Measurements from ENCODE around the gene C5orf63. TPM values are rescaled to one million over a fixed set of nuclear protein-coding genes. Genes with fewer than 3 reads are reported as not detected.

C5orf63 gene
- total and polyA plus RNA-seq, 11 donors, result 1.4 to 14.7 (median 6.4) TPM

- Histone ChIP-seq H3K4me1 (peaks cover 0 to 39% (median 9%) of the 10 kb centered on the region in 12 donors), H3K36me3 (peaks cover 0 to 4% (median 0%) of the 10 kb centered on the region in 9 donors), H3K9me3 (no peaks in the 10 kb centered on the region), H3K27ac (no peak overlapping the region), H3K27me3 (no peaks in the 10 kb centered on the region), H3K4me3 (no peak overlapping the region)
- 39 to 54% (median 48%) methylated on average over 2 of the region's 2 CpGs for WGBS, 4 donors
- intact Hi-C loops (cut with DNase I), result no loop called here
- no peak for TF ChIP-seq CTCF (IDR thresholded peaks at IDR 0.05)
- TF ChIP-seq POLR2A (IDR thresholded peaks at IDR 0.05), result no peak
- ATAC-seq (peak in 2 of 4 donors; percentile 21 to 36), DNase-seq (peak in 3 of 5 donors; percentile 40 to 55 (median 46))
These were observed 4.6 kb downstream of the C5orf63 start for GRCh38 chr5:127068493-127069214.

- DNase-seq, result no peak
These were observed 6.6 kb downstream of the C5orf63 start for GRCh38 chr5:127066721-127067120.

GRCh38 chr5:127064253-127064840 is 9.0 kb downstream of the C5orf63 start:
- WGBS, 4 donors, result 94 to 99% (median 96%) methylated on average over 4 of the region's 4 CpGs

More at GRCh38 chr5:127066721-127067120, 6.6 kb downstream of the C5orf63 start:
- no peak for ATAC-seq
- Histone ChIP-seq H3K27ac (no peak overlapping the region), H3K36me3 (peaks cover 0 to 4% (median 0%) of the 10 kb centered on the region in 9 donors), H3K4me3 (no peak overlapping the region), H3K9me3 (no peaks in the 10 kb centered on the region), H3K27me3 (no peaks in the 10 kb centered on the region), H3K4me1 (peaks cover 0 to 29% (median 6%) of the 10 kb centered on the region in 12 donors)
- TF ChIP-seq POLR2A (IDR thresholded peaks at IDR 0.05) (no peak), CTCF (IDR thresholded peaks at IDR 0.05) (no peak)
- intact Hi-C loops (cut with DNase I), result no loop called here

More at GRCh38 chr5:127064253-127064840, 9.0 kb downstream of the C5orf63 start:
- no peak for TF ChIP-seq CTCF (IDR thresholded peaks at IDR 0.05)
- no peak for TF ChIP-seq POLR2A (IDR thresholded peaks at IDR 0.05)
- peak in 1 of 4 donors; percentile 20 for ATAC-seq
- Histone ChIP-seq H3K27ac (no peak overlapping the region), H3K4me3 (no peak overlapping the region), H3K27me3 (no peaks in the 10 kb centered on the region), H3K9me3 (no peaks in the 10 kb centered on the region), H3K4me1 (peaks cover 0 to 13% (median 4%) of the 10 kb centered on the region in 12 donors), H3K36me3 (no peaks in the 10 kb centered on the region)
- DNase-seq, result no peak
- intact Hi-C loops (cut with DNase I), result no loop called here
